NCI-H748 (cell line): ENCODE data around the gene ADAMTSL1.

ENCODE experiments used
- DNase-seq: peaks from one replicate; lab custom pipeline; 2025; ENCODE audit not compliant: unreplicated experiment; lab: John Stamatoyannopoulos, UW

Gene ADAMTSL1

DNA sequence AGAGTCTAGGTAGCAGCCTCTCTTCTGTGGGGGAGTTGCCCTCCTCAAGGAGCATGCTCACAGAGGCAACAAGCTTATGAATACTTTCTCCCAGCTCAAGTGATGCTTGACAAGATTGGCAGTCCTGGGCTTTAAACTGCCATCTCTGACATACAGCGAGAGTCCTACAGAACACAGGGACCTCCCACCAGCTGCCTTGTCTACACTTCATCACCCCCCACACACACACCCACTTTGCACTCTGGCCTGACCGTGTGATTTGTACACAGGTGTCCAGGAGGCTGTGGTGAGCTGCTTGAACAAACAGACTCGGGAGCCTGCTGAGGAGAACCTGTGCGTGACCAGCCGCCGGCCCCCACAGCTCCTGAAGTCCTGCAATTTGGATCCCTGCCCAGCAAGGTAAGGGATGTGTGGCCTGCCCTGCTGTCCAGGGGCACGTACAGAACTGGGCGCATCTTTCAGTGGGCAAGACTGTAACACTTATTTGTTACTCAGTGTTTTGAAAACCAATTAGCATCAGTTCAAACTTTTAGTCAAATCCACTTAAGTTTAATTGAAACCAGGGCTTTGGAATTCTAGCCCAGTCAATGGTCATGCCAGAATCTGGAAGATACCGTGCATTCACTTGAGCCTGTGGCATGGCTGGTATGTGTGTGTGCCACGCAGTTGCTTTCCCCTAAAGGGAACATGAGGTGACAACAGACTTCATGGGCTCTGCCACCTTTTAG lies 247.5 kb downstream of the ADAMTSL1 start:
- DNase-seq: peak; percentile 89

DNA sequence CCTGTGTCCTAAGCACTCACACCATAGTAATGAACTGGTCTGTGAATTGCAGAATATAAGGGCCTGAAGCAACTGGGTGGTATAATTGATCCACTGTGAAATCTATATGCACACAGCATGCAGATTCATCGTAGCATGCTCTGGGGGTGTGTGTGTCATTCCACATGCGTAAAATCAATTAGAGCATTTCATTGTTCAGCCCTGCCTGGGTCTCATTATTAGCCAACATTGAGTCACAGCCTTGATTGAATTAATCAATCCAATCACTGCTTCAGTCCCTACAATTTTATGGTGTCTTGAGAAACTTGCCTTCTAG lies 248.0 kb downstream of the ADAMTSL1 start:
- DNase-seq: no peak

DNA sequence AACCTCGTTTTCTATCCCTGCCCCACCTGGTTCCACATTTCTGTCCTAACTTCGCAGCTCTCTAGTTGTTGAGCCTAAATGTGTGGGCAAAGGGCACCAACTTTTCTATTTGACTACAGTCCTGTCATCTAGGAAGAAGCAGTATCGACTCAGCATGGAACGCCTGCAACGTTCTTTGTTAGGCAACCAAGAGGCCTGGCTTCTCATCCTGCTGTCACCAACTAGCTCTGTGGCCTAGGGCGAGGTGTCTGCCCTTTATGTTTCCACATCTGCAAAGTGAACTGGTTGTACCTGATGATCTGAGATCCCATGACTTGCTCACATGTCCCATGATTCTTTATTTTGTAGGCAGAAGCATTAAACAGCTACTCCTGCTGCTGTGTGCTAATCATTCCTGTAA lies 248.9 kb downstream of the ADAMTSL1 start:
- no peak for DNase-seq

- DNase-seq: no peak
Observed at GRCh38 chr9:18723366-18723765, 249.4 kb downstream of the ADAMTSL1 start.

DNA sequence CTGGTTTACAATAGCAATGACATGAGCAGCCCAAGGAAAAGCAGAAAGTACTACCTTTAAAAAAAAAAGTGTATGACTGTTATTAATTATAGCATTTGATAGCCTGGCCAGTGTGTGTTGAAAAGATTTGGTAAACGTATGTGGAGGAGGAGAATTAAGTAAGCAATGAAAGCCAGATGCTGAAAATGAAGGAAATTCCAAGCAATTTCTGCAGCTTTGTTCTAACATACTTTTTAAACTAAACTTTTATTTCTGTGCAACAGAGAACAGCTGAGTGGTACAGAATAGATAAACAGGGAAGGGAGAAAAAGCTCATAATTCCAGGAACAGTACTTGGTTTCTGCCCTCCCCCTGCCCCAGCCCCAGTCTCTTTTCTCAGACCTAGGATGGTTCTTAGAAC lies 252.6 kb downstream of the ADAMTSL1 start:
- DNase-seq: no peak

DNA sequence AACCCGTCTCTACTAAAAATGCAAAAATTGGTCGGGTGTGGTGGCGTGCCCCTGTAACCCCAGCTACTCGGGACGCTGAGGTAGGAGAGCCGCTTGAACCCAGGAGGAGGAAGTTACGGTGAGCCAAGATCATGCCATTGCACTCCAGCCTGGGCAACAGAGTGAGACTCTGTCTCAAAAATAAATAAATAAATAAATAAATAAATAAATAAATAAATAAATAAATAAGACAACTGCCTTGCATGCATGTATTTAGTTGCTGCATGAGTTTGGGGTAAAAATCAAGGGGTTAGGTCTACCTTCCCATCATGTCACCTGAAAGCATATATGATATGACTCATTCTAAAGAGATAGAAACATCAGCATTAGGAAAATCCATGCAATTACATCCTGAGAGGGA lies 254.0 kb downstream of the ADAMTSL1 start:
- no peak for DNase-seq

- DNase-seq: no peak
Observed at GRCh38 chr9:18728642-18729041, 254.7 kb downstream of the ADAMTSL1 start.

- no peak for DNase-seq
Observed at GRCh38 chr9:18730241-18730640, 256.3 kb downstream of the ADAMTSL1 start.

GRCh38 chr9:18739127-18739526 lies 265.2 kb downstream of the ADAMTSL1 start:
- DNase-seq: no peak

DNA sequence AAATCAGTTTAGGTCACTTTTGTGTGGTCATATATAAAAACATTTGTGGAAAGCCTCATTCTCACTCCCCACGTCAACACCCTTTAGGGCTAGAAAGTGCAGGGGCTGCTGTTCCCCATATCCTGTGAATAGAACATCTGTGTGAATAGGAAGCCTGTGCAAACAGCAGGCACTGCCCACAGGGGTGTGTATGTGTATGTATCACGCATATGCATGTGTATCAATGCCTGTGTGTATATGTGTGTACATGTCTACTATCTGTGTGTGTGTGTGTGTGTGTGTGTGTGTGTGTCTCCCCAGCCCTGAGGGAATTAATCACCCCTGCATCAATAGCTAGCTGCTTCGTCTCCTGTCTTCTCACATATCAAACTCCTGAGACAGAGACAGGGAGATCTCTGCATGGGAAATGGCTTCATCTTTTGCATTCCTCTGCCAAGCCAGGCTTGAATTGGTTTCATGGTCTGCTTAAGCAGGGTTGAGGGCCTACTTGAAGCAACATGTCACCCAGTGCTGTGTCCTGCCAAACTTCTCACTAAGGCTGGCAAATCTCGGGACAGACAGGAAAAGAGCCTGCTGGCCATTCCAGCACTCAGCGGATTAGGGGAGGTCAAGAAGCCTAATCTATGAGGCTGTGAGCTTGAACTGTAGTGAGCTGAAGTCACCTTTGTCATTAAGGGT lies 265.8 kb downstream of the ADAMTSL1 start:
- DNase-seq: no peak

GRCh38 chr9:18741359-18741758 lies 267.4 kb downstream of the ADAMTSL1 start:
- no peak for DNase-seq

- peak; percentile 7 for DNase-seq
Observed at GRCh38 chr9:18741945-18742344, 268.0 kb downstream of the ADAMTSL1 start.

DNA sequence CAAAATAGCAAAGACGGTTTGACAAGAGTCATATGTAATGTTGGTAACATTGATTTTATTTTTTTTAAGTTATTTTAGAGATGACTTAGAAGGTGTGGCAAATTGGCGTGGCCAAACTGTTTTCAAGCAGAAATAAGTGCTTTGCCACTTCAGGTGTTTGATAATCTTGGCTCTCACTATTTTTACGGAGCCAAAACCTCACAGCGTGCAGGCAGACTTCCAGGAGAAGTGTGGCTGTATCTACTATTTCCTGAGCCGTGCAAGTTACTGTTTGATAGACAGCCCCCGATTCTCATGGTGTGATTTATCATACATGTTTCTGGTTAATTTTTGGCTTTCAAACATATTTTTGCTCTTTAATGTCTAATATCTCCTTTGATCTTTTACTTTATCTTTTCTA lies 269.5 kb downstream of the ADAMTSL1 start:
- DNase-seq: no peak

GRCh38 chr9:18743971-18744370 lies 270.0 kb downstream of the ADAMTSL1 start:
- no peak for DNase-seq

- DNase-seq: no peak
Observed at GRCh38 chr9:18745710-18746109, 271.8 kb downstream of the ADAMTSL1 start.

DNA sequence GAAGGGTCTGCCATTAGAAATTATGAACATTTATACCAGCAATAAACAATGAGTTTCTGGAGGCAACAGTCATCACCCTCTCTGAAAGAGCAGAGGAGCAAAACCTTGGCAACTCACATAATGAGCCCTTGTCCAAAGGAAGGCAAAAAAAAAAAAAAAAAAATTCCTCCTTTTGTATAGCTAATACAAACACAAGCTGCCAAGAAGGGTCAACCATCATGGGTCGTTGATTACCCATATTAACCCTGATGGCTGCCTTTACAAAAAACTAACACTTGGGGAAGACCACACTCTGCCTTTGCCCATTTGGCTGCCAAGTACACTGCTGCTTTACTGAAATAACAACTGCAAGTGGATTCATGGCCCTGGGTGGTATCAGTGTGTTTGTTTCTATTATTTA lies 272.7 kb downstream of the ADAMTSL1 start:
- peak; percentile 73 for DNase-seq

DNA sequence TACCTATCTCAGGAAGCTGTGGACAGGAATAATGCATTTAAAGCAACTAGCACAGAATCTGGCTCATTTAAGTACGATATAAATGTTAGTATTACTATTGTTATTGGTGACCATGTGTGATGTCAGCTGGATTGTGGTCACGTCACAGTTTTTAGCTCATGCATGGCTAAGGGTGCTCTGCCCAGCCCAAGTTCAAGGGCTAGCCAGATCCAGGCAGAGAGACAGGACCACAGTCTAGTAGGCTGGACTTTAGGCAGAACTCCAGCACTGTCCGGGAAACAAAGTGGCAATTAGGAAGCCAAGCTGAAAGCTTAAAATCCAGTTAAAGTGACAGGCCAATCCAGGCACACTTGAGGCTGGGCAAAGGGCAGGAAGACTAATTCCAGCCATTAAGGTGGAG lies 273.6 kb downstream of the ADAMTSL1 start:
- DNase-seq: no peak

- no peak for DNase-seq
Observed at GRCh38 chr9:18748251-18748701, 274.3 kb downstream of the ADAMTSL1 start.

- DNase-seq: no peak
Observed at GRCh38 chr9:18749711-18750110, 275.8 kb downstream of the ADAMTSL1 start.

GRCh38 chr9:18753904-18754303 lies 280.0 kb downstream of the ADAMTSL1 start:
- DNase-seq: no peak

GRCh38 chr9:18754537-18754936 lies 280.6 kb downstream of the ADAMTSL1 start:
- no peak for DNase-seq

- DNase-seq: no peak
Observed at GRCh38 chr9:18755263-18755662, 281.3 kb downstream of the ADAMTSL1 start.

DNA sequence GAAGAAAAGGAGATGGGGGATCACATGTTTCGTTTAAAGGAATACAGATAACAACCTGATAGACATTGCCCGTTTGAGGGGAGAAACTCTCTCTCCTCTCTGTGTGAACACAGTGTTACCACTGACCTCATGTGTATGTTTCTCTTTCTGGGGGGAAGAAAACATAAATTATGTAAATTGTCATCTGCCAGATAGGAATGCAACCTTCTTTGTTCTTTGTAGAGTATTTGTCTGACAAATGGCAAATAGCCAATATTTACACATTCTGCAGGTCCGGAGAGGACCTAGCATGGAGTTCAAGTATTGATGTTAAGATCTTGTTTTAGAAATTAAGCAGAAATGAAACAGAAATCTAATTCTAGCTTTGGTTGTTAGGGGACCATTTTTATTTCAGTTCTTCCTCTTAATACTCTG lies 282.8 kb downstream of the ADAMTSL1 start:
- DNase-seq: peak; percentile 84
